ENCODE measurements around the gene SPRED2.

The SPRED2 gene

DNA sequence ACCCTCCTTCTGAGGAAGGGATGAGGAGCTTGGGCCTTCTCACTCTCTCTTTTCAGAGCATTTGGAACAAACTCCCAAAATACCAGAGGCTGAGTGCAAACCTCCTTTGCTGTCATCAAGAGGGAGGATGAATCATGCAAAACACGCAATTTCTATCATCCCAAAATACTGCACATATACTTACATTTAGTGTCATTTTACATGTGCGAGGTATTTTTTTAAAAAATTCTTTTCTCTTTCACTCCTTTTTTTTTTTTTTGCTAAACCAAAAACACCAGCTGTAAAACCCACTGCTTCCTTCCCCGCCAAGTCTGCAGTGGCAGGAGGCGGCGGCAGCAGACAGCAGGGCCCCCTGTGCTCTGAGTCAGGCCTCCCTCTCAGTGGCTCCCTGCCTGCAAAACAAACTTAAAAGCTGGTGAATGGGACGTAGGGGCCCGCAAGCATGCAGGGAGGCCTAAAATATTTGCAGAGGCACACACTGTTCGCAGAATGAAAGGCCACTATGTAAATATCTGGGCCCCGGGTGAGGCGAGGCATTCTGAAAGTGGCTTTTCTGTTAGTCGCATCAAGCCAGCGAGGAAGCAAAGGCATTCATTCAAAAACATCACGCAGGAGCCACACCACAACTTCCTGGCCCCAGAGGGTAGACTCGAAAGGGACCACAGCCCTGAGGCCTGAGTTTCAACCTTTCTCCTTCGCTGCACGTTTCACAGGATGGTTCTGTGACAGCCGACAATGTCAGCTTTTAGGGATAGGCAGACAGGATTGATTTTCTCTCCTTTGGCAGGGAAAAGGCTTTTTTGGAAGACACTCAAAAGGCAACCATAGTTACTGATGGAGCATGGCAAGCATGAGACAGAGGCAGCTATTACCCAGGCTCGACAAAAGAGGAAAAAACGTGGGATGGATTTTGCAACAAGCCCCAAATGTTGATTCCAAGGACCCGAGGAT, 131.4 kb downstream of the SPRED2 start:
- DNase-seq: no peak

DNA sequence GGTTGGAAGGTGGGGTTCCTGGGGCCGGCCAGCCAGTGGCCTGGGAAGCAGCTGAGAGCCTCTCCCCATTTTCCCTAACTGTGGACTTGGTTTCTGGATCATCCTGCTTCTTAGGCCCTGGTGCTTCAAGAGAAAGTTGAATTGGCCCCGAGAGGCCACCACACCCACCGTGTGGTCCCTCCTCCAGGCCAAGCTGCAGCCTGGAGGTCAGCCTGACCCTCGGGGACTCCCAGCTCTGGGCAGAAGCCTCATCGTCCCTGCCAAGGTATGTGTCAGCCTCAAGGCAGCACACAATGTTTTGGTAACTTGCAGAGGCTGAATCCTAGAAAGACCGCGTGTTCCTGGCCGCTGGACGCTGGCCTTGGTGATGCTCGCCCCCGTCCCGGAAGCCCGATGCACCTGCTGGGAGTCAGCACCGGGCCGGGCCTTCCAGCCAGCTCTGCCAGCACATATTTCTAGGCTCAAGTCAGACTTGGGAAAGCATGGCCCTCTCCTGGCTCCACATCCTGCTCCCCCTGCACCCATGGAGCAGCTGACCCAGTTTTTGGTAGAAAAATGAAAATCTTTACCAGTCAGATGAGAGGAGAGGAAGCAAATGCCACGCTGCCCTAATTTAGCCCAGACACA, 132.2 kb downstream of the SPRED2 start:
- no peak for DNase-seq

DNA sequence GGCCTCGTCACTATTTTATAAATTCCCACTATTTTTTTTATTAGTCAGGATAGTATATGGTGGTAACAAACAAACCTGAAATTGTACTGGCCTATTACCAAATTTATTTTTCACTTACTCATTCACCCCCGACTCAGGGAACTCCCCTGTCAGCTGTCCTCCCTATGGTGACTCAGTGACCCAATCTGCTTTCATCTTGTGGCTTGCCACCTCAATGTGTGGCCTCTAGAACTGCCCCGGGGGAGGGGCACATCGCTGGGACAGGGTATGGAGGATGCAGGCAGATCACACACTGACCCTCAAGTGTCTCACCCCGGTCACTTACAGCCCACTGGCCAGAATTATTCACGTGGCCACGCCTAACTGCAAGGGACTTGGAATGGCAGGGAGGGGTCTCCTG, 133.2 kb downstream of the SPRED2 start:
- no peak for DNase-seq

DNA sequence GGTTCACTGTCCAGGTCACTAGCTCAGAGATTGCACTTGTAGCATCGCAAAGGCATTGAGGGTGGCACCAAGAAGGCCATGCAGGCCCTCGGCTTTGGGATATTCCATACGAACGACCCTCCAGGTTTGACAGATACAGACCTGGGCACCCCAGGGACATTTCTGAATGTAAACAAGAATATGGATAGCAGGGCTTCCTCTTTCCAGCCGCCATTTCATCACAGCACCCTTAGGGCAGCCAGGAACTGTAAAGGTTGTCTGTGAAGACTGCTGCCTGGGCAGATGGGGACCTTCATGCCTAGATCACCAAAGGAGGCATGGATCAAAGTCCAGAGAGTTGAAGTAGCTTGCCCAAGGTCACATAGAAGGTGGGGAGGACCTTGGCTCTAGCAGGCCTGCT, 134.3 kb downstream of the SPRED2 start:
- no peak for DNase-seq

DNA sequence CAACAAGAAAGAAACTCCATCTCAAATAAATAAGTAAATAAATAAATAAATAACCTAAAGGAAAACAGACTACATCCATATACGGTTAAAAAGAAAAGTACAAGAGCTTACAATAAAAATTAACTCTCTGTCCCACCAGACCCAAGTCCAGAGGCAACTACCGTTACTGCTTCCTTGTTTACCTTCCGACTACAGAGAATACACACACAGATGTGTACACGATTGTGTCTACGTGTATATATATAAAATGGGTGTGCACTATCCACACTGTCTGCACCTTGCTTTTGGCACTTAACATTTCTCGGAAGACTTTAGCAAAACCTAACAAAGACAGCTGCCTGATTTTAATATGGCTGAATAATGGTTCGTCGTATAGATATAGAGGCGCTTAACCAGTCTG, 134.9 kb downstream of the SPRED2 start:
- DNase-seq: no peak

DNA sequence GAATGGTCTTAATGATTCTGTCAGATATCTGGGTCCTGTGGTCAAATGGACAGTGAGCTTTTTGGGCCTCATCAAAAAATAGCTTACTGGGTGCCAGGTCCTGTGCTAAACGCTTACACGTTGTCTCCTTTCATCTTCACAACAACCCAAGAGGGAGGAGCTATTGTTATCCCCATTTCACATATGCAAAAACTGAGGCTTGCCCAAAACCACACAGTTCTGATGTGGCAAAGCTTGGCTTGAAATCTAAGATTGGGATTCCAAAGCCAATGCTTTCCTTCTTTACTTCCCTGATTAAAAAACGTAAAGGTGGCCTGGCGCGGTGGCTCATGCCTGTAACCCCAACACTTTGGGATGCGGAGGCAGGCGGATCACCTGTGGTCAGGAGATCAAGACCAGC, 135.4 kb downstream of the SPRED2 start:
- DNase-seq: no peak

DNA sequence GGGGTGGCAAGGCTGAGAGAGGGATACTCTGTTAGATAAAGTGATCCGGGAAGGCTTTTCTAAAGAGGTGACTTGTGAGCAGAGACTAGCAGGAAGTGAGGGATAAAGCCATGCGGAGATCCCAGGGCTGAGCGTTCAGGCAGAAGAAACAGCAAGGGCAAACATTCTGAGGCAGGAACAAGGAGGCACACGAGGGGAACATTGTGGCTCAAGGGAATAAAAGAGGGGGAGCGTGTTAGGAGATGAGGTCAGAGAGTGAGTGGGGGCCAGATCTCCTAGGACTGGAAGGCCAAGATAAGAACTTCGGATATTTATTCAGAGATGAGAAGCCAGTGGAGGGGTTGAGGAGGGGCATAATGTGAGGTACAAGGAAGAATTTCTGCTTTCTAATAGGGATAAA, 137.7 kb downstream of the SPRED2 start:
- DNase-seq: no peak

DNA sequence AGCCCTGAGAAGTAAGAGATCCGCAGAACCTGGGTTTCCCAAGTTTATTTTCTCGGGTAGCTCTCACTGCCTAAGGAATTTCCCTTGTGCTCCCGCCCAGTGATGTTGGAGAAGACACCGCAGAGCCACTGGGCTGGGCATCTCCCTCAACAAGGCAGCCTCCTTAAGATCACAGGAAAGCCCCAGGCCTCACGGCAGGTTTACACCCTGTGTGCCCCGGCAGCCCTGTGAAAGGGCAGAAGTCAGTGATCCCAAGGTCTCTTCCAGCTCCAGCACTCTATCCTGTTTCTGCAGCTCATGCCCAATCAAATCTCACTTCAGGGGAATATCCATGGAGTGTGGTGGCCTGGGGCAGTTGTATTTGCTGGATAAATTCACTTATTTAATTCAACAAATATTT, 138.3 kb downstream of the SPRED2 start:
- DNase-seq: no peak

DNA sequence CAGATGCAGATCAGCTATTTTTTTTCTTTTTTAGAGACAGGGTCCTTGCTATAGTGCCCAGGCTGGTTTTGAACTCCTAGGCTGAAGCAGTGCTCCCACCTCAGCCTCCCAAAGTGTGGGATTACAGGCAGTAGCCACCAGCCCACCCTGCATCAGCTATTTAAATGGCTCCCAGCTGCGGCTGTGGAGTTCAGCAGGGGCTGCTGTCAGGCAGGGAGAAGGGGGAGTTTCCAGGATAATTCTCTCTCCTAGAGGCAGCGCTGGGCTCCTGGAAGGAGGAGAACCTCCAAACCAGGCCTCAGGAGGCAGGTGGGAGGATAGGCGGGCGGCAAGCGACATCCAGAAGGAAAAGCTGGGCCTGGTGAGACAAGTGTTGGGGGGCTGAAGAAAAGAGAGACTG, 139.0 kb downstream of the SPRED2 start:
- DNase-seq: no peak

DNA sequence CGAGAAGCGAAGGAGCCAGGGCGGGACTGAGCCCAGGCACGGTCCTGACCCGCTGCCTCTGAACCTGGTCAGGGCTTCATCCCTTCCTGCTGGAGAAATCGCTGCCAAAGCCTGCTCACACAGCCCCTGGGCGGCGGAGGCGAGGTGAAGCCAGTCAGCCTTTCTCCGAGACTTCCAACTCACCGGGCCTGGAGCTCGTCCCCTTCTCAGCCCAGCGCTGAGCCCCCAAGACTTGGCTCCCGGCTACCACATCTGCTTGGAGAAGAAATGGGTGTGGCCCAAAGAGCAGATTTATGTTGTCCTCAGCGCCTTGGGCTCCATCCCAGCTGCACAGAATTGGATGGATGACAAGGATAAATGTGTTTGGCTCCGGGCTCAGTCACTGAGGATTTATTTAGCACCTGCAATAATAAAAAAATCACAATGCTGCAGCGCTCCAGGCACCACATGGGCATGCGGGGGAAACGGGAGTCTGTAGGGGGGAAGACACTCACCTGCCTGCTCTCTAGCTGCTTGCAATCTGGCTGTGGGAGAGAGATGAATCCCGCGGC, 139.9 kb downstream of the SPRED2 start:
- DNase-seq: no peak

DNA sequence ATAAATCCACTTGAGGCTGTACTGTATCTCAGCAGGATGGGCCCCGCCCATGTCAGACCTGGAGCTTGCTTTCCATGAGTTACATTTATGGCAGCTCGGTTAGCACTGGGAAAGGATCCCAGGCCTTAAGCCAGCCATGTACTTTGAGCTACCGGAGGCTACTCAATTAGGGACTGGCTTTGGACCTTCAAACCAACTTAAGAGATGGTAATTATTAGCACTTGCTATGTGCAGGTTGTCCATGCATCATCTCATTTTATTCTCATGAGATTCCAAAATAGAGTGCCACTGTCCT, 140.3 kb downstream of the SPRED2 start:
- no peak for DNase-seq

DNA sequence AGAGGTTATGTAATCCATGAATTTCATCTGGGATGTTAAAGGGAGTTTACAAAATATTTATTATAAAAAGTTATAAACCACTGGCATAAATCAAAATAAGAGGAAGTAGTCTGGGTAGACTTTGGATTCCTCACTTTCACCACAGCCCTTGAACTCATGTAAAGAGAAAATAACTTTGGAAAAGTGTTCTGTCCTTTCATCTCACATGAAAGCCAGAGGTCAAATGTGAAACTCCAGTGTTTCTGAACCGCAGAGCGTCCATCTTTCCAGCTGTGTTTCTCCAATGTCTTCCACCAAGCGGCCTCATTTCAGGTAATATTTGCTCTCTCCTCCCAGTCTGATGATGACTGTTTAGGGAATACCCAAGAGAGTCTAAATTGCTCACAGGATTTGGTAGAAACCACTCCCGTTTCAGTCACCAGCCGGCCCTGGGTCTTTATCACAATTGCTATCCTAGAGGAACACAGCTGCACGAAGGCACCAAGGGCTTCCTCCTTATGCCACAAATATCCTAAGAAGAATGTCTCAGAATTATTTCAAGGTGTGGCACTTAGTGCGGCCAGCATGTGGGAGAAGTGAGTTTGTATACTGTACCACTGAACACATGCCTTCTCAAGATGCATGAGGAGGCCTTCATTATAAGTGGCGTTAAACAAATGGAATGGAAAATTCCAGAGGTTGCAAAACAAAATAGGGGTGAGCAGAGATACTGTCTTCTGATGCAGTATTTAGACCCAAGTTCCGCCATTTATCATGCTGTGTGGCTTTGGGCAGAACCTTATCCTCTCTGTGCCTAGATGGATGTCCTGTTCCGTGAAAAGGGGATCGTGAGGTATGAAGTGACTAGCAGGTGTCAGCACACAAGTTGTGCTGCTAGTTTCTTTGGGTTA, 140.9 kb downstream of the SPRED2 start:
- no peak for DNase-seq

DNA sequence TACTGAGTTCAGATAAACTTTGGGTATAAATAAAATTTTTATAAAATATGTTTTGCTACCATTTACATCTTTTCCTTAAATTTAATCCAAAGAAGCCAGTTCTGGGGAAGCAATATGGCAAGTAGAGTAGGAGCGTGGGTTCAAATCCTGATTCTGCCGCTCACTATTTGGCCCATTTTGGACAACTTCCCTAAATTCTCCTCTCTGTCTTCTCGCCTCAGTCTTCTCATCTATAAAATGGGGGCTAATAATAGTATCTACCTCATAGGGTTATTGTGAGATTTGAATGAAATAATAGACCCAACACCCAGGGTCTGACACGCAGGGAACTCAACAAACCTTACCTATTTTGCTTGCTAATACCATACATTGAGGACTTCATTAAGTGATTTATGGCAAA, 145.0 kb downstream of the SPRED2 start:
- no peak for DNase-seq

DNA sequence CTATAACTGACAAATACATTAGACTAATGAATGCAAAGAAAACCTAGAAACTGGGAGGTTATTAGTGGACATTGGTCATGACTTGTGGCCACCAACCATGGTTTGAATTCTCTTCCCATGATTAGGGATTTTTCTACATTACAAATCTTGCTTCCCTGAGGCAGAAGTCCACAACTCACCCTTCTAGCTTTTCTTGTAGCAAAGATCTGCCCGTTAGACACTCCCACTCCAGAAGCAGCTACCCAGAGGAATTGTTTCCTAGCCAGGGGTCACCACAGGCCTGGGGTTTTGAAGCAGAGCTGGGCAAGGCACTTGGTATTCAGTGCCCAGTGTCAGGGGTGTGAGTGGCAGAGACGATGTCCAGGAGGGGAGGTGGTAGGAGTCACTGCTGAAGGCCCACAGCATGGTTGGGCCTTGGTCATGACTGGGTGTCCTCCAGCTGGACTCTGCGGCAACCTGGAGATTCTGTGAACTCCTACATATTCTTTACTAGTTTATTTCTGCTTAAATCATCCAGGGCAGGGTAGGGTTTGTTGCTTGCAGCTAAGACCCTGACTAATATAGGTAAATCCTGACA, 149.8 kb downstream of the SPRED2 start:
- DNase-seq: no peak

DNA sequence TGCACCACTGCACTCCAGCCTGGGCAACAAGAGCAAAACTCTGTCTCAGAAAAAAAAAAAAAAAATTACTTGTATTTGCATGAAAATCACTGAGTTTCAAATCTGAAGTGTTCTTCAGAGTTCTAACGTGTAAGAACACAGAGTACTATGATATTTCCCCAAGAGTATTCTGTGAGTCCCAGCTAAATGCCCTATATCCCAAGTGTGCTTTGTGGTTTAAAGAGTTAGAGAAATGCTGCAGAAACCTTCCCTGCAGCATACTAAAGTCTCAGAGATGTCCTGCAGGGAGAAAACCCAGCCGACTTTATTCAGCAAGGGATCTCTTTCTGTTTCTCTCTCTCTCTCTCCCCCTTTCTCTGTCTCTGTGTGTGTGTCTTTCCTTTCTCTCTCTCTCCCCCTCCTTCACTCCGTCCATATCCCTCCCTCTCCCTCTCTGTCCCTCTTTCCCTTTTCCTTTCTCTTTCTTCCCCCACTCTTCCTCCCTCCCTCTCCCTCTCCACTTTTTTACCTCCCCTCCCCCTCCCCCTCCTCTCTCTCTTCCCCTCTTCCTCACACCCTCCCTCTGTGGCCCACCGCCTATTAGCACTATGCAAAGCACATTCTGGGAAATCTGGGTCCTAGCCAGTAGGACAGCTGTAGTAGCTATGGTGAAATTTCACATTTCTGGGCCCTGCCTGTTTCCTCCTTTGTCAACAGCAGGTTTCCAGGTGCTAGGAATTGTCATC, 150.6 kb downstream of the SPRED2 start:
- no peak for DNase-seq

DNA sequence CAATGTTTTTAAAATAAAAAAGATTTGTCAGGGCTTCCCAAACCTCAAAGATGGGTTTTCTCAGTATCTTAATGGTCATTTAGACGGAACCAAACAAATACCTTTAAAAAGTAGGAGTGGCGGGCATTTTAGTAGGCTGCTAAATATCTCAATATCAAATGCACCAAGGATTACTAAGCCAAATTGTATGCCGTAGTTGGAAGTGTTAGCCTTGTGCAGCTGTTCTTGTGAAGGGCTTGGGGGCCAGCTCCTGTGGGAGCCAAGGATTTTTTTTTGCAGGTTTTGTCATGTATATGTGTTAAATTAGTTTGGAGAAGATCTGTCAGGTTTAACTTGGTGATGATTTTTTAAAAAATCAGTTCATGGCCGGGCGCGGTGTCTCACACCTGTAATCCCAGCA, 152.6 kb downstream of the SPRED2 start:
- DNase-seq: no peak

DNA sequence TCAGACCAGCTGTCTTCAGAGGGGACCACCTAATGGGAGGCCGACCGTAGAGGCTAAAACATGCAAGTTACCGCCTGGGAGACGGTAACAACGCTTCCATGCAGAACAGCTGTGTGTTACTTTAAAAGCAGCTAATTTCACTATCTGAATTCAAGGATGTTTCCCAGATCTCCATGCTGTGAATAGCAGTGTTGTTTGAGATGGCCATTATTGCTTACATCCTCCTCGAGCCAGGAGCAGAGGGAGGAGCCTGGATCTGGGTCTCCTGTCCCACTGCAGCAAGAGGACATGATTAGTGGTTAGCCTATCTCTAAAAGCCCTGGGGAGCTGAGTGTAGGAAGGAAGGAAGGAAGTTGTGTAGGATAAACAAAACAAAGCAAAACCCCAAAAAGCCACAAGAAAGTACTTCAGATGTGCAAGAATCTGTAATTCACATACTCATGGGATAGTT, 153.8 kb downstream of the SPRED2 start:
- DNase-seq: no peak

DNA sequence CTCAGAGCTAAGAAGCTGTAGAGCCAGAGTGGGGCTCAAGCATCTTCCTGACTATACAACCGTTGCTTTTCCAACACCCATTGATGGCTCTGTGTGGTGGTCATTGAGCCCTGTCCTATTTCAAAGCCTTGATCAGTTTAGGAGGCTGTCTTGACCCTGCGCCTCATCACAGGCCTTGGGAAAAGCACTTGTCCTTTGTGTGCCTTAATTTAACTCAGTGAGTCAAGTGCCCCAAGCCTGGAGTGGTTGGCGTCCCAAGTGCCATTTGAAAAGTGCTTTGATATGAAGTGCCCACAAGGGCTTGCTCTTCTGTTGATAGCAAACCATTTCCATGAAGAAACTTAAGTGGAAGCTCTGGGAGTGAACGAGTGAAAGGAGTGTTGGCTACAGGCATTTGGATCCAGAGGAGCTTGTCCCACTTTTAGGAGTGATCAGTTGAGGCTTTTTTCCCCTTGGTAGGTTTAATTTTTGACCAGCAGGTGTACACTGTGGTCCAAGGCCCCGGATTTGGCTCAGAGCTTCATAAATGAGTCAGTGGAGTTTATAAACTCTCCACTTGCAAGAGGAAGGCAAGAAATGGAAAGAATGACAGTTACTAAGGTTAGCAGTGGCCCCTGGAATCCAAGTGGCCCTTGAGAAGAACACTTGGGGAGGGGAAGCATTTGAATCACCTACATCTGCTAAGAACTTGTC, 154.5 kb downstream of the SPRED2 start:
- no peak for DNase-seq

DNA sequence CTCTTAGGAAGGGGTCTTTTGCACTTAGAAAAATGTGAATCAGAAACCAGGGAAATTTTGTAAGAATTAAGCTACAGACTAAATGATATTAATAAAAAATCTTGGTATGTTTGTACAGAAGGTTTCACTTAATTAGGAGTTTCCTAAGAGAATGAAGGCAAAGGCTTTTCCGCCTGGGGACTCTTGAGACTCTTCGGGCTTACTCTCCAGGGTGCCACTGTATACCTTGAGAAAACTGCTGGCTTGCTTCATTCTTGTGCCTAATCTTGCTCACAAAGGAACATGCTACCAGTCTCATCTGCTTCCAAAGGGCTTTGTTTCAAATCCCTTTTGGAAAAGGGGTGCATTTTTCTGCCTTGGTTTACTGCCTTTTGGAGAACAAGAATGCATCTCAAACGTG, 155.3 kb downstream of the SPRED2 start:
- DNase-seq: no peak

DNA sequence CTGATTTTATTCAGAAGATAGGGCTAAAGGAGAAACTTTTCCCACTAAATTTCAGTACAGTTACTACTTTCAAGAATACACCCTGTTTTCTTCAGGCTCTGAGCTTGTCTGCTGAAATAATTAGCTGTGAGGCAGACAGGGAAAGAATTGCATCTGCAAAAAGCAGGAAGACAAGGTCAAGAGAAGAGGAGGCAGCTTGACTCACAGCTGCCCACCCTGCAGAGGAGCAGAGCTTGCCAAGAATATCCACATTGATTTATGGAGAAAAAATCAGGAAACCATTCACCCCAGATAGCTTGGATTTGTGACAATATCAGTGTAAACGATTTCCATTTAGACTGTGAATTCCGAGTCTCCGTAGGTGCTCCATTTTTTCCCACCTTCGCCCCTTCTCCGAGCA, 155.8 kb downstream of the SPRED2 start:
- DNase-seq: no peak

DNA sequence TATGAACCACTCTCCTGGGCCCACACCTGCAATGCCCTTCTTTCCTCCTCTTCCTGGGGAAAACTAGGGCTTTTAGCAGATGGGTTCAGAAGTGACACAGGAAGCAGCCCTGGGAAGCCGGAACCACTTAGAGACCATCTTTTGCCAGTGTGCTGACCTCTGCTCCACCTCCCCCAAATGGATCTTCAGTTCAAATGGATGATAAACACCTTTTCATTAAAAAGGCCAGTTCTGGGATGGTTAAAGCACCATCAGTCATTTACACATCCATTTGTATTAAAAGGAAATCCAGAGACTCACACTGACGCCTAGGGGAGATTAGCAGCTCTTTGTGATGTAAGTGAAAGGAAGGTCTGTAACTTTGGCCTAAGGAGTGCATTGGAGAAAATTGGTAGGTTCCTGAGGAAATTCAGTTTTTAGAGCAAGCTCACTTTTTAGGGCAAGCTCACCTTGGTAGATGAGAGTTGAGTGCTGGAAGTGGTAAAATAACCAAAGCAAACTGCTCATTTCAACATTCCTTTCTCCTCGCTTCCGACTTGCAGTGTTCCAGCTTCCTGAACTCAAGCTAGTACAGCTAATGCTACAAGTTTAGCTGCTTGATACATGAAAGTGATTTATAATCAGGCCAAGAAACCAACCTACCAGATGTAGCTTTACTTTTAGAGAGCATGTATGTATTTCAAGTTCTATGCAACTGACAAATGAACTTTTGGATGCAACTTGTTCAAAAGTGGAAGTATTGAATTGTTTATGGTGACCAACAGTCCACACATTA, 157.1 kb downstream of the SPRED2 start:
- DNase-seq: no peak
